NCI-H345 (cell line): ENCODE results near the gene CALML3.

Source experiments
- DNase-seq: peaks from one replicate; lab custom pipeline; 2025; lab: John Stamatoyannopoulos, UW

The CALML3 gene

GRCh38 chr10:5567477-5567876 is 42.7 kb downstream of the CALML3 start:
- DNase-seq = no peak

GRCh38 chr10:5568984-5569383 is 44.2 kb downstream of the CALML3 start:
- no peak for DNase-seq

- no peak for DNase-seq
Observed at GRCh38 chr10:5569568-5569967, 44.8 kb downstream of the CALML3 start.

- DNase-seq = no peak
Observed at GRCh38 chr10:5570007-5570655, 45.4 kb downstream of the CALML3 start.

- no peak for DNase-seq
Observed at GRCh38 chr10:5570979-5571810, 46.4 kb downstream of the CALML3 start.

GRCh38 chr10:5571826-5572225 is 47.1 kb downstream of the CALML3 start:
- DNase-seq = no peak

- DNase-seq = no peak
Observed at GRCh38 chr10:5573319-5573950, 48.7 kb downstream of the CALML3 start.

GRCh38 chr10:5573968-5574641 is 49.3 kb downstream of the CALML3 start:
- no peak for DNase-seq

- no peak for DNase-seq
Observed at GRCh38 chr10:5574642-5575131, 49.9 kb downstream of the CALML3 start.

GRCh38 chr10:5575144-5575481 is 50.4 kb downstream of the CALML3 start:
- DNase-seq = no peak

GRCh38 chr10:5575482-5576153 is 50.9 kb downstream of the CALML3 start:
- DNase-seq = no peak

- no peak for DNase-seq
Observed at GRCh38 chr10:5576154-5576748, 51.5 kb downstream of the CALML3 start.
